Globus pallidus (tissue), 1 donor: ENCODE measurements around the gene CHAC1.
"Not testable (repeated sequence)": the region's sequence is repeated elsewhere in the genome, so short reads cannot be mapped to it uniquely, and the experiment has no call there.

Experiments used
- DNase-seq: peaks from one replicate; pipeline ENCODE4 v3.0.0-alpha.2; 2015; ENCODE audit warnings: low spot score

CHAC1 gene

GRCh38 chr15:40958146-40958545, 4.9 kb downstream of the CHAC1 start:
- DNase-seq: no peak

- no peak for DNase-seq
These were observed 5.5 kb downstream of the CHAC1 start for GRCh38 chr15:40958723-40959122.

GRCh38 chr15:40959331-40960141, 6.3 kb downstream of the CHAC1 start:
- DNase-seq: no peak

GRCh38 chr15:40960151-40960885, 7.0 kb downstream of the CHAC1 start:
- DNase-seq: no peak

- DNase-seq: no peak
These were observed 7.7 kb downstream of the CHAC1 start for GRCh38 chr15:40960925-40961324.

GRCh38 chr15:40961740-40962139, 8.5 kb downstream of the CHAC1 start:
- not testable (repeated sequence) for DNase-seq

GRCh38 chr15:40962317-40962716, 9.0 kb downstream of the CHAC1 start:
- DNase-seq: not testable (repeated sequence)

GRCh38 chr15:40963201-40963600, 9.9 kb downstream of the CHAC1 start:
- DNase-seq: no peak

- no peak for DNase-seq
These were observed 10.7 kb downstream of the CHAC1 start for GRCh38 chr15:40964006-40964405.

- DNase-seq: no peak
These were observed 11.4 kb downstream of the CHAC1 start for GRCh38 chr15:40964634-40965033.

GRCh38 chr15:40968290-40969085, 15.2 kb downstream of the CHAC1 start:
- no peak for DNase-seq

- no peak for DNase-seq
These were observed 16.1 kb downstream of the CHAC1 start for GRCh38 chr15:40969363-40969762.

GRCh38 chr15:40974879-40975278, 21.6 kb downstream of the CHAC1 start:
- no peak for DNase-seq

- DNase-seq: no peak
These were observed 23.5 kb downstream of the CHAC1 start for GRCh38 chr15:40976819-40977218.

- no peak for DNase-seq
These were observed 24.9 kb downstream of the CHAC1 start for GRCh38 chr15:40978141-40978540.

- no peak for DNase-seq
These were observed 25.3 kb downstream of the CHAC1 start for GRCh38 chr15:40978562-40978961.

GRCh38 chr15:40981186-40981585, 27.9 kb downstream of the CHAC1 start:
- DNase-seq: no peak

GRCh38 chr15:40982855-40983254, 29.6 kb downstream of the CHAC1 start:
- DNase-seq: no peak

- DNase-seq: no peak
These were observed 31.1 kb downstream of the CHAC1 start for GRCh38 chr15:40984406-40984805.

- no peak for DNase-seq
These were observed 31.7 kb downstream of the CHAC1 start for GRCh38 chr15:40984964-40985363.

GRCh38 chr15:40985541-40986330, 32.5 kb downstream of the CHAC1 start:
- no peak for DNase-seq

- no peak for DNase-seq
These were observed 33.5 kb downstream of the CHAC1 start for GRCh38 chr15:40986820-40987219.
